Retinal pigment epithelial cell (primary cell): Measurements from ENCODE around the gene TRABD2A.

ENCODE experiments used
- DNase-seq: peaks from one replicate; pipeline ENCODE4 v3.0.0-alpha.2; 2010; ENCODE audit warnings: low read depth
- H3K4me3 ChIP-seq: 2 replicates; pipeline ENCODE4 v1.5.1; 2011; ENCODE audit warnings: mild to moderate bottlenecking, low read length, control low read depth, moderate library complexity
- TF ChIP-seq, protein P1 (sequence below): conservative IDR thresholded peaks from 2 replicates; pipeline ENCODE4 v1.5.1; 2011; ENCODE audit warnings: low read depth, low read length, control low read depth, inconsistent platforms

Gene TRABD2A

DNA sequence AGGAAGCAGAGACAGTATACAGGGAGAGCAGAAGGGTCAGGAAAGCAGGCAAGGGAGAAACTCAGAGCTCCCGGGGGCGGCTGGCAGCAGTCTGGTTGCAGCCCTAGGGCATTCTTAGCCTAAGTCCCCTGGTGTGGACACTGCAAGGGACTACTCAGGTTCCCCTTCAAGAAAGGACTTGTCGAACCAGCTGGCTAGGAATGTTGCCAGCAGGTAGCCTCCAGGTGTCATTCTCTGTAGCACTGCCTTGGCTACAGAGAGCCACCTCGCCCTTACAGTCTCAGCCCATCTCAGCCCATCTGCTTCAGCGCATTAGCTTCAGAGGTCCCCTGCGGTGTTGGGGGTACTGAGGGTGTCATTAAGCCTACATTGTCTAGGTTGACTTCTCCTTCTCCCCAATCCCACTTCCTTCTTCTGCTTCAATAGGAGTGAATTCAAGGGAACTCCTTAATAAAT is 13.3 kb upstream of the TRABD2A start:
- TF ChIP-seq, protein P1, sequence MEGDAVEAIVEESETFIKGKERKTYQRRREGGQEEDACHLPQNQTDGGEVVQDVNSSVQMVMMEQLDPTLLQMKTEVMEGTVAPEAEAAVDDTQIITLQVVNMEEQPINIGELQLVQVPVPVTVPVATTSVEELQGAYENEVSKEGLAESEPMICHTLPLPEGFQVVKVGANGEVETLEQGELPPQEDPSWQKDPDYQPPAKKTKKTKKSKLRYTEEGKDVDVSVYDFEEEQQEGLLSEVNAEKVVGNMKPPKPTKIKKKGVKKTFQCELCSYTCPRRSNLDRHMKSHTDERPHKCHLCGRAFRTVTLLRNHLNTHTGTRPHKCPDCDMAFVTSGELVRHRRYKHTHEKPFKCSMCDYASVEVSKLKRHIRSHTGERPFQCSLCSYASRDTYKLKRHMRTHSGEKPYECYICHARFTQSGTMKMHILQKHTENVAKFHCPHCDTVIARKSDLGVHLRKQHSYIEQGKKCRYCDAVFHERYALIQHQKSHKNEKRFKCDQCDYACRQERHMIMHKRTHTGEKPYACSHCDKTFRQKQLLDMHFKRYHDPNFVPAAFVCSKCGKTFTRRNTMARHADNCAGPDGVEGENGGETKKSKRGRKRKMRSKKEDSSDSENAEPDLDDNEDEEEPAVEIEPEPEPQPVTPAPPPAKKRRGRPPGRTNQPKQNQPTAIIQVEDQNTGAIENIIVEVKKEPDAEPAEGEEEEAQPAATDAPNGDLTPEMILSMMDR = no peak
- no peak for DNase-seq
- no peak overlapping the region for H3K4me3 ChIP-seq

DNA sequence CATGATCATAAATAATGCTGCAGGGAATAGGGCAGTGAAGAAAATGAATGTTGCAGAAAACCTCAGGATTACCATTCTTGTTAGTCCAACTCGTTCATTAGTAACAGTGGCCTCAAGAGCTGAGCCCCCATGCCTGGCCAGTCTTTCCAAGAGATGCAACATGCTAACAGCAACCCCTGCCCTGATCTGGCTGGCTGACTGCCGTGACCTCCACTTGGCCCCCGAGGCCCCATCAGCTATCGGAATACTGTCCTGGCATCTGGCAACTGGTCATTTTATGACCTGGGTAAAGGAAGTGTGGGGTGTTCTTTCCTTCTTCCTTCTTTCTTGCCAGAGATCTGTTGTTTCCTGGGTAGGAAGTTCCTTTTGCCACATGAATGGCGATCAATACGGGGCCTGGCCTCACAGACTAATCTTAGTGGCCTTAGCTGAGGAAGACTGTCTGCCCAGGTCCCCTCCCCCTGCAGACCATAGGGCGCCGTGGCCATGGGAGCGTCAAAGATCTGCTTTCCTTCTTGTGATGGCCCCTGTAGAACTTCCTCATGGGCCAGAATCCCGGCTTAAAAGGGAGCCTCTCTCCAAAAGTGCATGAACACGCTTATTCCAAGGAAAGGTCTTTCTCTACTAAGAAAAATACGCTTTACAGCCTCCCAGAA is 10.6 kb upstream of the TRABD2A start:
- no peak overlapping the region for H3K4me3 ChIP-seq
- TF ChIP-seq, protein P1 = no peak

DNA sequence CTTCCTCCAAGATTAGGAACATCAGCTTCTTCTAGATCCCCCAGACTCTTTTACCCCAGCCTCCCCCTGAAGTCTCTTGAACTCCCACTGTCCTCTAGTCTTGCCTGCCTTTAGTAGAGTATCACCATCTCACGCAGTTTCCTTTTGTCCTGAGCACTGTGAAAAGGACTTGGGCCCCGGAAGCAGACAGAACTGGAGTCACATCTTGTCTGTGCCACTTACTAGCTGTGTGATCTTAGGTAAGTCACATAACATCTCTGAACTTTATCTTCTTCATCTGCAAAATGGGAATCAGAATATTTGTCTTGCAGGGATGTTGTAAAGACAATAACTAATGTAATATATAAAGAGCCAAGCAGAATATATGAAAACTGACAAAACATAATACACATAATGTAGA is 8.4 kb upstream of the TRABD2A start:
- no peak for DNase-seq
- TF ChIP-seq, protein P1 = no peak
- no peak overlapping the region for H3K4me3 ChIP-seq

More for the DNA sequence above, 10.6 kb upstream of the TRABD2A start:
- DNase-seq = no peak

DNA sequence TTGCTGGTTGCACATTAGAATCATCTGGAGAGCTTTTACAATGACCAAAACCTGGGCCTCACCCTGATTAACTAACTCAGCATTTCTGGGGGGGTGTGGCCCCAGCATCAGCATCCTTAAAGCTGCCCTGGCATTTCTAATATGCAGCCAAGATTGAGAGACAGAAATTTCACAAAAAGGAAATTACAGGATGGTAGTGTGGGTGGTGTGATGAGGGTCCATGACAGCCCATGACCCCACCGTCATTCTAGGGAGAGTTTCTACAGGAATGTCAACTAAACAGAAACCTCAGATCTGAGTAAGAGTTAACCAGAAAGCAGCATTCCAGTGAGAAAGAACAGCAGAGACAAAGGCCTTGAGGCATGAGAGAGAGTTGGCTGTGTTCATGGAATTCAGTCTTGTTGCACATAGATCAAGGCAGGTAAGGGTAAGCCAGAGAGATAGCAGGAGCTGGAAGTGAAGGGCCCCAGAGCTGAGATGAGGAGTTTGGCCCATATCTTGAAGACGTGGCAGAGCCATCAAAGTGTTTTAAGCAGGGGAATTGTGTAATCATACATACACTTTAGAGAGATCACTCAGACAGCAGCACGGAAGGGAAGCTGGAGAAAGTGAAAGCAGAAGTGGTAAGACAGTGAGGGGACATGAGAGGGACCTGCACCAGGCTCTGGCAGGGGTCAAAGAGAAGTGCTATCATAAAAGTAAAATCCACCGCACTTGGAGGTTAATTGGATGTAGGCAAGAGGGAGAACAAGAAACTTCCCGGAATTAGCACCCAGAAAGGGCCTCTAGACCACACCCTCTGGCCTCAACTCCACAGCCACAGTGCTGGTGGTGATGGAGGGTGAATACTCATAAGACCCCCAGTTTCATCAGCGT is 7.8 kb upstream of the TRABD2A start:
- DNase-seq = no peak
- no peak overlapping the region for H3K4me3 ChIP-seq
- TF ChIP-seq, protein P1 = no peak

DNA sequence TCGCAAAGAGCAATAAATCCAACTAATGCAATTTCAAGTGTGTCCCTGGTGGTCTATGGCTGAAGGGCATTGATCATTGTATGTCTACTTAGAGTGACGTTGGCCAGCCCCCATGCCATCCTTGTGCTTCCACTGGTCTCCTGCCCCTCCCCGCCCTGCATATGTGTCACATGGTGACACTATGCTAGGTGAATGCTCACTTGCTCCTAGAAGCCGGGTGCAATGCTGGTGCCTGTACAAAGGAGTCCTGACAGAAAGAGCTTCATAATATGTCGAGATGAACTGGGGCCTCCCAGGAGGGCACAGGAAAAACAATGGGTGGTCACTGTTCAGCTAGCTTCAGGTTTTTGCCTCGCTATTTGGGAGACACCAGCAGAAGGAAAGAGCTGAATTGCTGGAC is 5.9 kb upstream of the TRABD2A start:
- no peak overlapping the region for H3K4me3 ChIP-seq
- TF ChIP-seq, protein P1 = no peak
- DNase-seq = no peak

DNA sequence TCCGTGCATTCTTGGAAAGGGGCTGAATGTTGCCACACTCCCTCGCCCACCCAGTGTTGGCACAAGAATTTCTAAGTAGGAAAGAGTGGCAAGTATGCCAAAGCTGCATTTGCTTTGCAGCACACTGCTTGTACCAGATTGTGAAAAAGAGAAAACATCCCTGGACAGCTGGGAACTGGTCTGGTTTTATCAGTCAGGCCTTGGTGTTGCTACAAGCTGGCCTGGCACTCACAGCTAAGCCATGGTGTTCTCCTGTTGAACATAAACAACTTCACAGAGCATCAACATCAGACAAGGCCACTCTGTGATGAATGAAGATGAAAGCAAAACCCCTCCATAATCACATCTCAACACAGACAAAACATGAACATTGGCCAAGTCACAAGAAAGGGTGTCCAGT is 4.2 kb upstream of the TRABD2A start:
- TF ChIP-seq, protein P1 = no peak
- DNase-seq = no peak
- H3K4me3 ChIP-seq = no peak overlapping the region
